GM23248 (cell line): ENCODE results near the gene SPAG7. TPM values are rescaled to one million over a fixed set of nuclear protein-coding genes. Genes with fewer than 3 reads are reported as not detected.

Experiments
- DNase-seq: peaks from one replicate; pipeline ENCODE4 v3.0.0-alpha.2; 2015
- H2AFZ ChIP-seq: fragments of 200-600 bp; sonication (generic); 2 replicates; pipeline ENCODE4 v1.6.1; 2016; ENCODE audit warnings: antibody characterized with exemption
- H3F3A ChIP-seq: fragments of 200-600 bp; sonication (generic); 2 replicates; pipeline ENCODE4 v1.6.1; 2016; ENCODE audit warnings: mild to moderate bottlenecking, antibody characterized with exemption, mixed run types; ENCODE audit not compliant: insufficient read depth
- H3K27ac ChIP-seq: fragments of 200-600 bp; sonication (generic); 2 replicates; pipeline ENCODE4 v1.5.1; 2016; ENCODE audit warnings: mild to moderate bottlenecking
- H3K27me3 ChIP-seq: fragments of 200-600 bp; sonication (generic); replicated peaks from 2 replicates; pipeline ENCODE4 v1.6.1; 2016; ENCODE audit warnings: mild to moderate bottlenecking; ENCODE audit not compliant: insufficient read depth
- H3K36me3 ChIP-seq: fragments of 200-600 bp; sonication (generic); 2 replicates; pipeline ENCODE4 v1.6.1; 2016; ENCODE audit warnings: low read depth, mild to moderate bottlenecking
- H3K4me1 ChIP-seq: fragments of 200-600 bp; sonication (generic); 2 replicates; pipeline ENCODE4 v1.6.1; 2016; ENCODE audit warnings: mild to moderate bottlenecking; ENCODE audit not compliant: insufficient read depth
- H3K4me2 ChIP-seq: fragments of 200-600 bp; sonication (generic); one replicate; pipeline ENCODE4 v1.6.1; 2016; ENCODE audit warnings: mild to moderate bottlenecking; ENCODE audit not compliant: unreplicated experiment
- H3K4me3 ChIP-seq: fragments of 200-600 bp; sonication (generic); 2 replicates; pipeline ENCODE4 v1.5.1; 2016; ENCODE audit warnings: mild to moderate bottlenecking
- H3K79me2 ChIP-seq: fragments of 200-600 bp; sonication (generic); 2 replicates; pipeline ENCODE4 v1.6.1; 2016; ENCODE audit warnings: mild to moderate bottlenecking; ENCODE audit not compliant: insufficient read depth
- H3K9ac ChIP-seq: fragments of 200-600 bp; sonication (generic); 2 replicates; pipeline ENCODE4 v1.6.1; 2016; ENCODE audit warnings: mild to moderate bottlenecking
- H3K9me2 ChIP-seq: fragments of 200-600 bp; sonication (generic); 2 replicates; pipeline ENCODE4 v1.6.1; 2016; ENCODE audit warnings: mixed run types, mild to moderate bottlenecking, moderate library complexity; ENCODE audit not compliant: insufficient read depth
- H3K9me3 ChIP-seq: fragments of 200-600 bp; sonication (generic); one replicate; pipeline ENCODE4 v1.6.1; 2017; ENCODE audit warnings: low read depth
- H4K20me1 ChIP-seq: fragments of 200-600 bp; sonication (generic); 2 replicates; pipeline ENCODE4 v1.6.0; 2016; ENCODE audit not compliant: insufficient read depth
- EZH2 ChIP-seq: fragments of 200-600 bp; sonication (generic); IDR thresholded peaks from 2 replicates; pipeline ENCODE4 v1.6.1; 2018; ENCODE audit warnings: antibody characterized with exemption, mild to moderate bottlenecking; ENCODE audit not compliant: insufficient read depth, poor library complexity, severe bottlenecking
- EZH2phosphoT487 ChIP-seq: fragments of 200-600 bp; sonication (generic); IDR thresholded peaks from 2 replicates; pipeline ENCODE4 v1.6.1; 2018; ENCODE audit warnings: antibody characterized with exemption, moderate library complexity, mild to moderate bottlenecking, low read depth; ENCODE audit not compliant: insufficient read depth
- WGBS, 2 experiments: methylation state at CpG; one replicate each; pipeline ENCODE4 v1.1.6; 2015 to 2017; ENCODE audit warnings: low lambda C conversion rate in 2 of 2, low coverage in 1 of 2; ENCODE audit errors: missing lambda C conversion rate in 2 of 2; 5-methylcytosine and 5-hydroxymethylcytosine counted together
- in situ Hi-C: fragments of 300-500 bp; cut with MboI; formaldehyde crosslinking; loops from 2 replicates; pipeline ENCODE4 v1.15.0; 2020
- polyA plus RNA-seq: library from polyadenylated mRNA; unstranded; fragments of >200 nt; fragmentation: Nextera tagmentation; extraction: Ambion mirVana; gene quantifications from 2 replicates; pipeline ENCODE4 v1.2.1, GENCODE V29; 2016
- total RNA-seq: library from RNA; depleted of rRNA; stranded (reverse); fragments of >200 nt; shearing (Covaris generic); gene quantifications from 2 replicates; pipeline ENCODE4 v1.2.3, GENCODE V29; 2014

Gene SPAG7
- total and polyA plus RNA-seq, 2 experiments from 2014 or later, result 39.1 to 97.7 TPM

GRCh38 chr17:5002121-5002788, 34.6 kb upstream of the SPAG7 start:
- H3K4me1 ChIP-seq, result peaks cover 13% of the 10 kb centered on the region; the same call in 1 of the 2 replicates
- no peak for DNase-seq
- 86 to 89% methylated on average over 20 of the region's 20 CpGs for WGBS, 2 experiments
- TF ChIP-seq EZH2phosphoT487 (no peak), EZH2 (no peak)
- H3K79me2 ChIP-seq, result peaks cover 57% of the 10 kb centered on the region
- in situ Hi-C loops, result no loop called here
- no peaks in the 10 kb centered on the region for H3K9me3 ChIP-seq
- no peaks in the 10 kb centered on the region for H4K20me1 ChIP-seq
- H3K9ac ChIP-seq, result no peak overlapping the region
- no peaks in the 10 kb centered on the region for H3K9me2 ChIP-seq
- no peak overlapping the region for H2AFZ ChIP-seq
- H3K4me3 ChIP-seq, result no peak overlapping the region
- H3F3A ChIP-seq, result no peaks in the 10 kb centered on the region
- no peak overlapping the region for H3K4me2 ChIP-seq
- H3K27me3 ChIP-seq, result no peaks in the 10 kb centered on the region
- H3K36me3 ChIP-seq, result peaks cover 23% of the 10 kb centered on the region; the same call in 1 of the 2 replicates
- no peak overlapping the region for H3K27ac ChIP-seq

- Histone ChIP-seq H4K20me1 (no peaks in the 10 kb centered on the region), H2AFZ (no peak overlapping the region), H3K27me3 (no peaks in the 10 kb centered on the region), H3K27ac (no peak overlapping the region), H3K9me3 (no peaks in the 10 kb centered on the region), H3F3A (no peaks in the 10 kb centered on the region), H3K4me2 (peak overlapping the region; percentile 86), H3K79me2 (peaks cover 56% of the 10 kb centered on the region), H3K9me2 (no peaks in the 10 kb centered on the region), H3K4me1 (peaks cover 13% of the 10 kb centered on the region; the same call in 1 of the 2 replicates), H3K9ac (peak overlapping the region; percentile 80), H3K4me3 (peak overlapping the region; percentile 94), H3K36me3 (peaks cover 10% of the 10 kb centered on the region; the same call in 1 of the 2 replicates)
- TF ChIP-seq EZH2 (no peak), EZH2phosphoT487 (no peak)
- in situ Hi-C loops, result no loop called here
- 42 to 45% methylated on average over 8 to 11 of the region's 11 CpGs for WGBS, 2 experiments
- DNase-seq, result peak; percentile 27
Observed at GRCh38 chr17:5000237-5000639, 32.6 kb upstream of the SPAG7 start.

- H3K79me2 ChIP-seq, result peaks cover 53% of the 10 kb centered on the region
- peak overlapping the region; percentile 80 for H3K9ac ChIP-seq
Observed at GRCh38 chr17:4999430-5000093, 31.9 kb upstream of the SPAG7 start.

GRCh38 chr17:4998732-4999429, 31.3 kb upstream of the SPAG7 start:
- no peaks in the 10 kb centered on the region for H3K9me2 ChIP-seq
- H3K4me2 ChIP-seq, result peak overlapping the region; percentile 86
- 8% methylated on average over 13 to 14 of the region's 14 CpGs for WGBS, 2 experiments
- DNase-seq, result peak; percentile 38
- peaks cover 13% of the 10 kb centered on the region; the same call in 1 of the 2 replicates for H3K4me1 ChIP-seq
- H3K79me2 ChIP-seq, result peaks cover 52% of the 10 kb centered on the region
- peak overlapping the region; percentile 94 for H3K4me3 ChIP-seq
- no peaks in the 10 kb centered on the region for H3F3A ChIP-seq
- no peak overlapping the region for H3K27ac ChIP-seq
- H3K9ac ChIP-seq, result peak overlapping the region; percentile 80
- H2AFZ ChIP-seq, result peak overlapping the region; percentile 72; the same call in 1 of the 2 replicates
- in situ Hi-C loops, result no loop called here
- TF ChIP-seq EZH2phosphoT487 (no peak), EZH2 (no peak)
- H4K20me1 ChIP-seq, result no peaks in the 10 kb centered on the region
- H3K27me3 ChIP-seq, result no peaks in the 10 kb centered on the region
- H3K9me3 ChIP-seq, result no peaks in the 10 kb centered on the region
- peaks cover 3% of the 10 kb centered on the region; the same call in 1 of the 2 replicates for H3K36me3 ChIP-seq

More at GRCh38 chr17:4999430-5000093, 31.9 kb upstream of the SPAG7 start:
- Histone ChIP-seq H2AFZ (no peak overlapping the region), H3K4me3 (peak overlapping the region; percentile 94), H3F3A (no peaks in the 10 kb centered on the region), H3K9me2 (no peaks in the 10 kb centered on the region), H4K20me1 (no peaks in the 10 kb centered on the region), H3K27me3 (no peaks in the 10 kb centered on the region), H3K4me1 (peaks cover 13% of the 10 kb centered on the region; the same call in 1 of the 2 replicates), H3K9me3 (no peaks in the 10 kb centered on the region), H3K27ac (no peak overlapping the region), H3K36me3 (peaks cover 3% of the 10 kb centered on the region; the same call in 1 of the 2 replicates), H3K4me2 (peak overlapping the region; percentile 86)
- 56 to 59% methylated on average over 12 of the region's 12 CpGs for WGBS, 2 experiments
- in situ Hi-C loops, result no loop called here
- DNase-seq, result no peak
- no peak for TF ChIP-seq EZH2
- TF ChIP-seq EZH2phosphoT487, result no peak
